ENCODE measurements around the gene EDA.

The EDA gene

DNA sequence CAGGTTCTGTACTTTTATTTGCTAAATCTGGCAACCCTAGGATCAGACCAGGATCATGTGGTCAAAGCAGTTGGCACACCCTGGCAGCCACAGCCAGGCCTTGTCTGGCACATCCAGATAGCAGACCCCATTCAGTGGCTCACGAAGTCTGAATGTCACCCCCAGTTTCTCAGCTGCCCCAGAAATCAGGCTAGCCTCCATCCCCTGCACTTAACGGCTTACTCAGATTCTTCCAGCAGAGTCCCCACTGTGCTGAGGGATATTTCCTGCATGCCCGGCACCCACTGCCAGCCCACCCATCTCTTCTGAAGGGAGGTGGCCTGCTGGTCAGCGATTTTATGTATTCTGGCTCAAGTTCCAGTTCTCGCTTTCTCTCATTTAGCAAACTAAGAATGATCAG, 438.5 kb downstream of the EDA start:
- no peak for FAIRE-seq
- no peak for DNase-seq (ENCODE audit: insufficient read length, low spot score)

- no peak for FAIRE-seq
Measured at GRCh38 chrX:70062076-70062475, 446.2 kb downstream of the EDA start, which contains the start of gene OTUD6A. Gene OTUD6A, plus strand, starts transcription at chrX:70062457. Its CDS starts 68 bp downstream, at chrX:70062525.

GRCh38 chrX:70062961-70063550, 447.1 kb downstream of the EDA start:
- FAIRE-seq (no peak), DNase-seq (ENCODE audit: insufficient read length, low spot score) (no peak)

More at GRCh38 chrX:70062076-70062475, 446.2 kb downstream of the EDA start, which contains the start of gene OTUD6A:
- DNase-seq (ENCODE audit: insufficient read length, low spot score): no peak

- DNase-seq (ENCODE audit: insufficient read length, low spot score): no peak
- FAIRE-seq: no peak
Measured at GRCh38 chrX:70066646-70067045, 450.7 kb downstream of the EDA start.

DNA sequence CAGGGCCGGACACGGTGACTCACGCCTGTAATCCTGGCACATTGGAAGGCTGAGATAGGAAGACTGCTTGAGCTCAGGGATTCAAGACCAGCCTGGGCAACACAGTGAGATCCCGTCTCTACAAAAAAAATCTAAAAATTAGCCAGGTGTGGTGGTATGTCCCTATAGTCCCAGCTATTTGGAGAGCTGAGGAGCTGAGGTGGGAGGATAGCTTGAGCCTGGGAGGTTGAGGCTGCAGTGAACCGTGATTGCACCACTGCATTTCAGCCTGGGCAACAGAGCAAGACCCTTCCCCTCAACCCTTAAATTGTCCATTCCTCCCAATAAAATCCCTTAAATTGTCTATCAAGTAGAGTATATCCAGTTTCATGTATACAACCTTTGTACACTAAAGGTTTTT, 463.4 kb downstream of the EDA start:
- no peak for FAIRE-seq
- DNase-seq (ENCODE audit: insufficient read length, low spot score): no peak

- DNase-seq (ENCODE audit: insufficient read length, low spot score) (no peak), FAIRE-seq (no peak)
Measured at GRCh38 chrX:70079870-70080269, 464.0 kb downstream of the EDA start.

DNA sequence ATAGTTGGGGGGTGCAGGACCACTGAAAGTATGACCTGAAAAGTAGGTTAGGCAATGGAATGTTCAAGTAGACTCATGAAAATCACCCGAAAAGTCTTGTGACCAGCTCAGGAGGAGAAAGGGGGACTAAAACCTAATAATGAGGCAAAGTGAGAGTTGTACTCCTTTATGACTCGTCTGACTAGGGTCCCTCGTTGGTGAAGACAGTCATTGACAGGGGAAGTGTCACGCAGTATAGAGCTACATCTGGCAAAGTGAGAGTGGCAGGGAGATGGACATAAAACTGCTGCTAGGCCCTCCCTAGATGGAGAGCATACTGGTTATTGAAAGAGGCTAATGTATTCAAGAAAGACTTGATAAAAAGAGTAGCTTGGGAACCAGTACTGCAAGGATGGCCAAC, 466.8 kb downstream of the EDA start:
- no peak for DNase-seq (ENCODE audit: insufficient read length, low spot score)
- no peak for FAIRE-seq

DNA sequence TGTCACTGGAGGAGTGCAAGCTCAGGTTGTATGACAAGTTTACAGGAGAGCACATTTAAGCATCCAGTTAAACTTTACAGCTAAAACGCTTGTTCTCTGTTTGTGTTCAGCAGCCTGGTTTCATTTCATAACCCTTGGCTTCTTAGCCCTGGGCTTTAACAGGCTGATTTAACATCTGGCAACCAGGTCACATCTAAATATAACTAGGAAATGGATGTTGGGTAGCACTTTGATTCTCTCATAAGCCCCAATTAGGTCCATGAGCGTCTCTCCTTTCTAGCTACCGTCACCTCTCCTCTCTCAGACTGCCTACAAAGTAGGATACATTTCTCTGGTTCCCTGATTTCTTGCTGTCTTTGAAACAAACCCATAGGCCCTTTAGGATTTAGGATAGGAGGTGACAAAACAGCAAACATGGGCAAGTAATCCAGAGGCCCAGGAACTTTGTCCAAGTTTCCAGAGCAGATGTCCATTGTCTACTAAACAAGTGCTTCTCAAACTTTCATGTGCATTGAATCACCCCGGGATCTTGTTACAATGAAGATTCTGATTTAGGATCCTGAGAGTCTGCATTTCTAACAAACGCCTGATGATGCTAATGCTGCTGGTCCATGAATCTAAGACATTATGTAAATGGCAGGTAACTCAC, 468.8 kb downstream of the EDA start:
- FAIRE-seq (no peak), DNase-seq (ENCODE audit: insufficient read length, low spot score) (no peak)

GRCh38 chrX:70087857-70088630, 472.1 kb downstream of the EDA start:
- no peak for DNase-seq (ENCODE audit: insufficient read length, low spot score)
- no peak for FAIRE-seq

DNA sequence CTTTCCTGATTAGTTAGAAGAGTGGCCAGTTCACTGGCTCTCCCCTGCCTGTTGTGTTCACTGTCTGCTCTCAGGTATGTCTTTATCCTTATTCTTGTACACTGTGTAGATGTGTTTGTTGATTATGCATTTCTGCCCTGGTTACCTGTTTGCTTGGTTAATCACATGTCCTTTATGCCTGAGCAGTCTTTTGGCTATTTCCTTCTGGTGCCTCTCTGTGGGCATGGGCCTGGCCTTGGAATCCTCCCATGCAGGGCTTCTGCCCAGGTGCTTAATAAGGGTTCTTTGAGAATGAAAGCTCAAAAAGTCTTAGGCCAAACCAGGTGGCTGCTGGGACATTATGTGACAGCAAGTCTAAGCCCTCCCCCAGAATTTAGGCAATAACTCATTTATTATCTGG, 472.8 kb downstream of the EDA start:
- FAIRE-seq (no peak), DNase-seq (ENCODE audit: insufficient read length, low spot score) (no peak)

All from GM19239 (cell line).